Measurements from ENCODE around the gene PACRG.
A peak's percentile ranks its signal among the peaks of the same experiment; 100 is the strongest.
"Not testable (repeated sequence)": the region's sequence is repeated elsewhere in the genome, so short reads cannot be mapped to it uniquely, and the experiment has no call there.

Gene PACRG

DNA sequence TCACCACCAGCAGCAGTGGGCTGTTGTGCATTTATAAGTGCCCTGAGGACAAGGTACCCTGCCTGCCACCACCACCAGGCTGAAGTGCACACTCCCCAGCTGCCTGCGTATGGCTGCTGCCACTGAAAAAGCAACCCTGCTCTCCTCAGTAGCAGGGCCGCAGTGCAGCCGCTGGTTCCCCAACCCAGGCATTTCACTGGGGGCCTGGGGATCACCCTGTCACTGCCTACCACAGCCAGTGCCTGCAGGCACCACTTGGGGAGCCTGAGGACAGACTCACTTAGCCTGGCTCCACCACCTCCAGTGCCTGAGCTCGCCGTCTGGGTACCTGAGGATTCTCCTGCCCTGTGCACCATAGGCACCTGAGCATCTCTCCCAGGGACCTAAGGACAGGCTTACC lies 215.6 kb downstream of the PACRG start:
- no peak for DNase-seq (ENCODE audit: low spot score)

DNA sequence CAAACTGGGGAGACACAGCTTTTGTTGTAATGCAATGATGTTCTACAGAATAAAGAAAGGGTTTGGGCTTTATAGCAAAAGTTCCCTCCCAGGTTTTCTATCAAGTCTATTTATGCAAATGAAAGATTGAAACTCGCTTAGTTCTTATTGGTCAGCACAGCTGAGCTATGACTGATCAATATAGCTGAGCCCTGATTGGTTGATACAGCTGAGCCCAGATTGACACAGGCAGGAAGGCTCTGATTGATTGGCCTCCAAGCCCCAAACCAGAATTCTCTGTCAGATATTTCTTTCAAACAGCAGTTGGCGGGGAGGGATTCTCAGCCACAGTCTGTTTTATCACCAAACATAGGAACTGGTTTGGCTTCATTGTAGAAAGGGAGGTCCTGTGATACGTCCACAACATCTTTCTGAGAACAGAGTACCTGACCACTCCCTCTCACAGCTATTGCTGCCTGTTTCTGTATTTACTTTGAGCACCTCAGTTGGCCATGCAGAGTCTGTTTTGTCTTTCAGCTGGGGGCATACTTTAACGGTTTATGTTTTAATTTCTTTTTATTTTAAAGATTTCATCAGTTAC lies 223.5 kb downstream of the PACRG start:
- DNase-seq (ENCODE audit: low spot score) = no peak

DNA sequence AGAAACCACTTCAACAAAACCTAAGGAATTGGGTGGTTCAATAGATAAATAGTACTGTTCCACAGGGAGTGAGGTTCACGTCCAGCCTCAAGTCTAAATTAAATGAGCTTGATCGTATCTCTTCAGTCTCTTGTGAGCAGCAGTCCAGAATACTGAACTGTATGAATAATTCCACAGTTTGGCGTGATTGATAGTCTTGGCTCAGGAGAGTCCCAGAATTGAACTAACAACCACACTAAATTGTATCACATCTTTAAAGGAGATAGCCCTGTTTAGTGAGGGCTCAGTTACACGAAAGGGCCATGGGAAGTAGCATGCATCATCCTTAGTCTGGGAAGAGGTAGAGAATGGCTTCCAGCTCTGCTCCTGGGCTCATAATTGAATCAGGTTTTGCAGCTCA lies 224.6 kb downstream of the PACRG start:
- DNase-seq (ENCODE audit: low spot score) = no peak

DNA sequence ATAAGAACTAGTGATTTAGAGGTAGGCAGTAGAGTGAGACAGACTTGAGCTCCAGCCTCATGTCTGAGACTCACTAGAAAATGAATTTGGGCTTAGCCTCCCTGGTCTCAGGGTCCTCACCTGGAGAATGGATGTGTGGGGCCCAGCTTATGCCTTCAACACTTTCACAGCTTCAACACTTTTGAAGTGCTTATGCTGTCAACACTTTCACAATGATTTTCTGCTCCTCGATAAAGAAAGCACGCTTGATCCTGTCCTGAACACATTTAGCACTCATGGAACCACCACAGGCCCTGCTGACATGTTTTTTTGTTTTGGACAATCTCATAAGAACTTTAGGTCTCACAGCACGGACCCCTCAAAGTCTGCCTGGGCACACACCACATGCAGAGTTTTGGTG lies 229.3 kb downstream of the PACRG start:
- no peak for DNase-seq (ENCODE audit: low spot score)

DNA sequence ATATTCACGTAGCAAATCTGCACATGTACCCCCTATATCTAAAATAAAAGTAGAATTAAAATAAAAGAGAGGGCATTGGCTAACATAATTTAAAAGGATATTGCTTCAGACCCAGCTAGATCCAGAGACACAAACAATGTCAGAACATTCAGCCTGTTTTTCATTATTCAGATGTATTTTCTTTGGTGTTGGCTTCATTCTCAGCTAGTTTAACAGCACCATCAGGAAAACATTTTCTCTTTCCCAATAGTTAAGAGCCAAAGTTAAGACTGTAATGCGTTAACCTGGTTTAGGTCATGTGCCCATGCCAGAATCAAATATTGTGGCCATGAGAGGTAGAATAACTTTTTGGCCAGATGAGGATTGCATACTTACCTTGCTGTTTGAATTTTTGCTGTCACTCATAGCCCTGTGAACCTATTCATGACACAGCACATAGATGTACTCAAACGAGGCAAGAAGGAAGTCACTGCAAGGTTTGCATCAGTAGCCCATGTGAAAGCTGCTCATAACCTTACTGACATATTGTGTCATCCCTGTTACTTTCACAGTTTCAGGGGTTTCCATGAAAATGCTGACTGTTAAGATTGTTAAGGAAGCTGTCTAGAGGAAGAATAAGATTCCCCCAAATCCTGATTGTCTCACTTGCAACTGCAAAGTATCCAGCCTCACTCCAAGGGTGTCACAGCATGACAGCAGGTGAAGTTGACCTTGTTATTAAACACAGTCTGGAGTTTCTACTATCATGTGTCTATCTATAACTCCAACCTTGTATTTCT lies 233.1 kb downstream of the PACRG start:
- no peak for DNase-seq (ENCODE audit: low spot score)

DNA sequence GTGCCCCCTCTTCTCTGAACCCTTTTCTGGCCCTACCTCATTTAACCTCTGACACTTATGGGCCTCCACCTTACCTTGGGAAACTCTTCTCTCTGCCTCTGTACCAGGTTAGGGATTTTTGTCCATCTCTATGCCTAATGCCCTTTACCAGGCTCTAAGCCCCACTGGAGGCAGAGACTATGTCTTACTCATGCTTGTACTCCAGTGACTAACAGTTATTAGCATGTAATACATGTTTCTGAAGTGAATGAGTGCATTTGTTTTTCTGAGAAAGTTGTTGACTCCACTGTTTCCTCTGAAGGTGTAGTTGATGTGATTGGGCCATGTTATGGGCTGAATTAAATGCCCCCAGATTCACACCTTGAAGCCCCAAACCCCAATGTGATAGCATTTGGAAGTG lies 234.3 kb downstream of the PACRG start:
- DNase-seq (ENCODE audit: low spot score) = no peak

DNA sequence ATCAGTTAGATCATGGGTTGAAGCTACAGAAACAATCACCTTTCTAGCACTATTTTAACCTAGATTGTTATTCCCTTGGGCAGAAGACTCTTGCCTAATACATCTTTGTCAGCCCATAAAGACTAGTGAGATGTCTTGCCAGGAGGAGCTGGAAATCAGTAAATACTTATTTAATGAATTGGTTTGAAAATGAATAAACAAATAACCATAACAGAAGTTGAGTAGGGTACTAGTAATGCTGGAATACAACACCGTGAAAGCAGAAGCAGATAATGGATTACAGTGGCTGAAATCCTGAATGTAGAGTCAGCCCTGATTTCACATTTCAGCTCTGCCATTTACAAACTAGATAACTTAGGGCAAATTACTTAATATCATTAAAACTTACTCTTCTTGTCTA lies 236.1 kb downstream of the PACRG start:
- DNase-seq (ENCODE audit: low spot score) = no peak

DNA sequence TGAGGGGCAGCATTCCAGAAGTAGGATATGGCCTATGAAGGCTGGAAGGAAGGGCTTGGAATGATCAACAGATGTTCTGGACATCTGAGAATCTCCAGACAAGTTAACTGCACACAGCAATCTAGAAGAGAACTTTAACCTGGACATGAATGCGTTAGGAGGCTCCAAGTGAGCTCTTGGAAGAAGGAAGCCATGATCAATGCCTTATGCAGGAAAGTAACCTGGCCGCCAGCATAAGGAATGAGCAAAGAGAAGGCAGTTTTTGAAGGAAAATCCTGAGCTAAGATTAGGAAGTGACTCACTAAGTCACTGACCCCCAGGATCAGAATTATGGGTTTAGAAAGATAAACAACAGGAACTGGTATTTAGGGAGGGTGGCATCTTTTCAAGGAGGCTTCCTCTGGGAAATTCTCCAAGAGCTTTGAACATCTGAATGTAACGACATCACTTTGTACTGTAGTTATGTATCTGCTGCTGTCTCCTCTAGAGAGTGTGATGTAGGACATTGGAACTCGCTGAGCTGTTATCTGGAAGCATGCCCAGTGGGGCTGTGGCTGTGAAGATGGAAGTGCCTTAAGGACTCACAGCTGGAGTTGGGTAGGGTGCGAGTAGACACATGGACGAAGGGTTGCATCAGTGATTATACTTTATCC lies 236.8 kb downstream of the PACRG start:
- peak; percentile 85 for DNase-seq (ENCODE audit: low spot score)

DNA sequence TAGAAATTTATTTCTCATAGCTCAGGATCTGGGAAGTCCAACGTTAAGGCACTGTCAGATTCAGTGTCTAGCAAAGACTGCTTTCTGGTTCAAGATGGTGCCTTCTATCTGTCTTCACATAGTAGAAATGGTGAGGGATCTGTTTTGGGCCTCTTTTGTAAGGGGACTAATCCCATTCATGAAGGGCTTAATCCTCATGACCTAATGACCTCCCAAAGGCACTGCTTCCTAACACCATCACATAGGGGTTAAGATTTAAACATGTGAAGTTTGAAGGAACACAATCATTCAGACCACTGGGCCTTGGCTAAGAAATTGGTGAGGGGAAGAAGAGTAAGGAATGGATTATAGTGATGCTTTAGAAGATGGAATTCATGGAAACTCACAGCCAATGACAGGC lies 237.6 kb downstream of the PACRG start:
- no peak for DNase-seq (ENCODE audit: low spot score)

DNA sequence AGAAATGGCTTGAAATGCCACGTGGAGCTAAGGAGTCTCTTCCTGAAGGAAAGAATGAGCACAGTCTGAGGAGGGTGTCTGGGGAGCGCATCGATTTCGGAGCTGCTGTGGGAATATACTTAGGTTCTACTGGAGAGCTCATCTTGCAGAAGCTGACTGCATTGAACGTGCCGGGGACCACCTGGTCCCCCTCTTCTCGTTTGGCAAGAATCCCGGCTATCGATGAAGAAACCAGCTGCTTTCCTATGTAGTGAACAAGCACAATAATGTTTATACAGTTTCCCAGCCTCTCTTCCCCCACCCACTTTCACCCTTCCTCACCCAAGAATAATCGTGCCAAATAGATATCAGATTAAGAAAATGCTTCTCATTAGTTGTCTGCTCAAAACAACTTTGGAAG lies 242.5 kb downstream of the PACRG start:
- DNase-seq (ENCODE audit: low spot score) = no peak

DNA sequence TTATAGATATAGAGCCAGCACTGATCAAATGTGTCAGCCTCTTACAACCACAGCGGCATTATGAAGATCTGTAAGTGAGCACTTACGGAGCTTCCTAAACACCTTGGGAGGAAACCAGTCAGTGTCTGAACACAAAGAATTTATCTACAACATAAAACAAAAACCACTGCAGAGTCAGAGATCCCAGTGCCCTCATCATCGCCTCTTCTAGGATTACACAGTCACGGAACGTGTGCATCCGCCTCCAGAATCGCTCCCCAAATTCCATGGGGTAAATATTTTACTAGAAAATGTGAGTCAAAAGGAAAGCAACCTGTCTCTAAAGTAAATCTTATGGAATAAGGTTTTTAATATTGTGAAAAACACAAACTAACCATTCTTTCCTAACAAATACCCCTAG lies 243.6 kb downstream of the PACRG start:
- no peak for DNase-seq (ENCODE audit: low spot score)

DNA sequence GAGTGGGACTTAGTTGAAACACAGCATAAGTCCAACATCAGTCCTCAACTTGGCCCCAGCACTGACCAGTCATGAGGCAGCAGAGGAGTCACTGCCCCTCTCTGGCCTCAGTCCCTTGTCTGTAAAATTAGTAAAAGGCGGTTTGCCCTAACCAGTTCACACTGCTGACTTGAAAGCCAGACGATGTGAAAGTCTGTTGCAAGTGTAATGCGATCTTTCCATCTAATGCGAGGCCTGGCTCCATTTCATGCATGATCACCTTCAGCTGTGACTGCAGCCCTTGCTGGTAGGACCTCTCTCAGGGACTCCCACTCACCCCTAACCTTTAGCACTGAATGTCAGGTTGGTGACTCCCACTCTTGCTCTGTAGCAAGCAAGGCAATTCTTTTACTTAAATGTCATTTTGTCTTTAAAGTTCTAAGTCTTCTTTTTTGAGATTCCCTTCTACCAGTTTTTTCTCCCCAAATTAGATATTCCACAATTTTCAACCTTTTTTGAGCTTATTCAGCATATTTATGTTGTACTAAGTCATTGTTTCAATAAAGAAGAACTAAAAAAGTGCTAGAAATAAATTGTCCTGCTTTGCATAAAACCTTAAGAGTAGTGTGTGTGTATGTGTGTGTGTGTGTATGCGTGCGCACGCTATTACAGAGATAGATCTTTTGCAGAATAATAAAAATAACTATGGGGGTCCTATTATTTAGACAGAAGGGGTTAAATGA lies 245.5 kb downstream of the PACRG start:
- no peak for DNase-seq (ENCODE audit: low spot score)

DNA sequence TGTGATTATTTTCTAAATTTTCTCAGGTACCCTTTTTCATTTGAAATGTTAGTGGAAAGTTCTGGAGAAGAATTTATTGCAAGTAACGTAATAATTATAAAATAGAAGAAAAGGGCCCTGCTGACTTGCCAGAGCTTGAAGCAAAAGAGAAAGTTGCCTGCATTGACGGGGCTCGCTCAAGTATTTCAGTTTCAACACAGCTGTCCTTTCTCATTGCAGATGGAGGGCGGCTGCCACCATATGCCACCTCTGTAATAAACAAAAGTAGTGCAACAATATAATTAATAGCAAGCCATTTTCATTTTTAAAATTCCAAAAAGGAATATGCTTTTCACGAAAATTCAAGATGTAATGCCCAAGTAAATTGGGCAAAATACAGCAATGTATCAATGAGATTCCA lies 246.2 kb downstream of the PACRG start:
- DNase-seq (ENCODE audit: low spot score) = peak; percentile 6

DNA sequence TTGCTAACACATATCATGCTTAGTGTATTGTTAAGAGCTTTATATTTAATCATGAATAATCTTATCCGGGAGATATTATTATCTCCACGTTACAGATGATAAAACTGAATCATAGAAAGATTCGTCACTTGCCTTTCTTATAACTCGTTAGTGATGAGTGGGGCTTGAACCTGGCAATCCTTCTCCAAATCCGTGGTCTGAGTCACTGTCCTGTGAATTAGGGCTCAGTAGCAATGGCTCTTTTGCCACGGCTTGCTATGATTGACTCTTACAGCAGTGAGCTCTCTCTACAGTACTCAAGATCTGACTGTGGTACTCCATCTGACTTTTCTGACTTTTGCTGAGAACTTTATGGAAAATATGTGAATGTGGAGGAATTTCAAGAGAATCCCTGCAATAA lies 246.9 kb downstream of the PACRG start:
- DNase-seq (ENCODE audit: low spot score) = no peak

DNA sequence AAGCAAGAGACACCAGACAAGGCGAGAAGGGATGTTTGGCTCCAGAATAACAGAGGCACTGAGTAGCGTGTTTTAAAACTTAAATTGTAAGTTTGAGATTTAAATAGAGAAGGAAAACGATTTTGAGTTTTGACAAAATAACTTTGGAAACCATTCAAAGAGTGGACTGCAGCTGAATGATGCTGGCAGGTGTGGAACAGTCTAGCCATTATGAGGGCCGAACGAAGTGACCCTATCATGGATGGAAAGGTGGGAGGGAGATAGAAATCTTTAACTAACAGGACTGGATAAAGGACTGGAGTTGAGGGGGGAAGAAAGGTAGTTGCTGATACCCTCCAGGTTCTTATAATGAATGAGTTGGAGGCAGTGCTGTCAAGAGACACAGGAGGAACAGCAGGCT lies 248.4 kb downstream of the PACRG start:
- no peak for DNase-seq (ENCODE audit: low spot score)

DNA sequence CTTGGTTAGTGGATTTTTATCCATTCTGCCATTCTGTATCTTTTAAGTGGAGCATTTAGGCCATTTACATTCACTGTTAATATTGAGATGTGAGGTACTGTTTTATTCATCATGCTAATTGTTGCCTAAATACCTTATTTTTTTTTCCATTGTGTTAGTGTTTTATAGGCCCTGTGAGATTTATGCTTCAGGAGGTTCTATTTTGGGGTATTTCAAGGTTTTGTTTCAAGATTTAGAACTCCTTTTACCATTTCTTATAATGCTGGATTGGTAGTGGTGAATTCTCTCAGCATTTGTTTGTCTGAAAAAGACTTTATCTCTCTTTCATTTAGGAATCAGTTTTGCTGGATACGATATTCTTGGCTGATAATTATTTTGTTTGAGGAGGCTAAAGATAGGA lies 255.5 kb downstream of the PACRG start:
- DNase-seq (ENCODE audit: low spot score) = not testable (repeated sequence)

DNA sequence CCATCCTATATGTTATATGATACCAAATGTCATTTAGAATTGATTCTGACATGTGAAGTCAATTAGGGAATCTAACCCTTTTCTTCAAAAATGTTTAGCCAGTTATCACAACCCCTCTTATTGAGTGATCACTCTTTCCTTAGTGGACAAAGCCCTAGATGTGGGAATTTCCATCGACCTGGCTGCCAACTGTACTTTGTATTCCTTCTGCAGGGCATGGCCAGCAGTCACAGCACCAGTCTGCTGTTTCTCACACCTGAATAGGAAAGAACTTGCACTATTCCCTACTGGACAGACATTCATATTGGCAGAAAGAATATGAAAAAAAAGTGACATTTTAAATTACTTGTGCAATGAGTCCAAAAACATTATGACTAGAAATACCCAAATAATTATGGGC lies 271.0 kb downstream of the PACRG start:
- DNase-seq (ENCODE audit: low spot score) = no peak

DNA sequence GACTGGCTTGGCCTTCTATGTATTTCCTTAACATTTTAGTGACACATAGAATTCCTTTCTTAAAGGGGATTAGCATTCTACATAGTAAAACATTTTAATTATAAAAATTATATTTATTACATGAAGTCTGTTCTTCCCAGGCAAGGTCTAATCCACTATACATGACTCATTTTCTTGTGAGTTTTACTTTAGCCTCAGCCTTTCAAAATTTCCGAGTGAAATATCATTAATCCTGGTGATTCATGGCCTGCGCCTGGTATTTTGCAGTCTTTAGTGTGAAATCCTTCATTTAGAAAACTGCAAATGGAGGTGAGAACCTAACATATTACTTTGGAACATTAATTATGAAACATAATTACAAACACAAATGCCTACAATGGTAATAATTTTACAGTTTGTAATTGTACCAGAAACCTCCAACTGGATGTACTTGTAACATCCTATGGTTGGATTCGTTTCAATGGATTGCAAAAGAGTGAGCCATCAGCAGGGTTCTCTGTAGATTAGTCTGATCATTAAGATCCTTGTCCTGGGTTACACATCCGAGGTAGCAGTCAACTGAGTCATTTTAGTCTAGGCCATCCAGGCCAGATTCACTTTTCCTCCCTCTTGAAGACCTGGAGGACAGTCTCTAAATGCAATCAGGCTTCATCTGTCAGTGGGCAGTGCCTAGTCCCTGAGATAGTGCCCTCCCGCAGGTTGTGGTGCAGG lies 272.0 kb downstream of the PACRG start:
- DNase-seq (ENCODE audit: low spot score) = peak; percentile 72

DNA sequence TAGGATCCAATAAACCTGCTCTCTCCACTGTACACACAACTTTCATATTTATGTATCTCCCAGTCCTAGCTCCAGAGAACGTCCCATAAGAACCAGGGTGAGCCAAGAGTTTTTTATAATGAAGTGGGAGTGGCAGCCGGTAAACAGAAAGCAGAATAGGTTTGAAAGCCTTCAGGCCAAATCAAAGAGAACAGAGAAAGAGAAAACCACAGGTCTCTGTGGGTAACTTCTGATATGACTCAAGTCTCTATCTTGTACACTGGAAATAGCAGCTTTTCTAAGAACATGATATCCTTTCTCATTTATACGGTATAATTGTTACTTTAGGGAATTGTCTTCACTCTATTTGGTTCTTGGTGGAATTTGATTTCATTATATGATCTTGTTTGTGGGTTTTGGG lies 273.6 kb downstream of the PACRG start:
- DNase-seq (ENCODE audit: low spot score) = no peak

DNA sequence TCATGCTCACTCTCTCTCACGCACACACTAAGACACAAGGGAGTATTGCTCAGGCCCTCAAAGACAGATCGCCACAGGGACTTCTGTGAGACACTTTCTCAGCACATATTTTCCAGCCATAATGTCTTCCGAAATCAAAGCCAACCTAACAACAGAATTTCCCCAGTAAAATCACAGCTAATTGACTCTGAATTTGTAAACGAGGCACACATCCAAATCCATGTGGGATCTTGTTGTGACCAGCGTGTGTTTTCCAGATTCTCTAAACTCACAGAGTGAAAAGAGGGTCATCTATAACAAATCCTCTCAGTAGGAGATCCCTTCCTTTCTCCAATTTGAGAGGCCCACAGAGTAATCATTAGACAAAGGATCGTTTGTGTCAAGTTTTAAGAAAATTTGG lies 280.4 kb downstream of the PACRG start:
- DNase-seq (ENCODE audit: low spot score) = no peak

DNA sequence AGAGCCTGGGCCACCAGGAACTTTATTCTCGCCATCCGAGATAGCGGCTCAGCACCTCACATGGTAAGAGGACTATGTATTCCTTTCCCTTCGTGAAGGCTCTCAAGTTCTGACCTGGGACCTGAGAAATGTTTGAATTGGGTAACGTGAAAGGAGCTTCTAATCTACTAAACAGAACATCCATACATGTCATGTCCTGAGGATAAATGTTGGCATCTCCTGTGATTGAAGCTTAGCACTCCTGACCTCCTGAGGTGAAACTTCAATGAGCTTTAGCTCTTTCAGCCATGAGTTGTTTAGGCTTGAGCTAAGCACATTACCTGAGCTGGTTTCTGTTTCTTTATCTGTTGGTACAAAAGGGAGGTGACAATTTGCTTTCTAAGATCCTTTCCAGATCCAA lies 280.9 kb downstream of the PACRG start:
- DNase-seq (ENCODE audit: low spot score) = no peak

DNA sequence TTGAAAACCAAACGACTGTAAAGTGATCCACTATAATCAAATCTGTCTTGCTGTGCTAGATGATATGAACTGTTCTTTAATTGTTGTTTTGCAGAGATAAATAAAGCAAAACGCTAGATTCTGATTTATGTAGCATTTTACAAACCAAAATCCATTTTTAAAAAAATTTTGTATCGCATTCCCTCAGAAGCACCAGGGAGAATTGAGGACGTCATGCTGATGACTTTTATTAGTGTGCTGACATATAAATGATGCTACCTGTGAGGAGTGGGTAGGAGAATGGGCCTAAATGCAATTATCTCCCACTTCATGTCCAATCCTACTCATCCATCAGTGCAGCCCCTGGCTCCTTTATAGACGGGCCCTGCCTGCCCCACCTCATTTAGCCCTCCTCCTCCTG lies 282.4 kb downstream of the PACRG start:
- no peak for DNase-seq (ENCODE audit: low spot score)

Measured in GM03348 (cell line).